Stimulated activated CD4-positive, alpha-beta T cell treated with anti-CD3 and anti-CD28 coated beads, Interleukin-4, amount 100 ng/mL, for 1 hour (primary cell): Measurements from ENCODE around the gene THSD7A.

Source experiments
- DNase-seq: peaks from one replicate; pipeline ENCODE4 v3.0.0-alpha.2; 2020

THSD7A gene

GRCh38 chr7:11369696-11370095 is 462.3 kb downstream of the THSD7A start:
- no peak for DNase-seq

DNA sequence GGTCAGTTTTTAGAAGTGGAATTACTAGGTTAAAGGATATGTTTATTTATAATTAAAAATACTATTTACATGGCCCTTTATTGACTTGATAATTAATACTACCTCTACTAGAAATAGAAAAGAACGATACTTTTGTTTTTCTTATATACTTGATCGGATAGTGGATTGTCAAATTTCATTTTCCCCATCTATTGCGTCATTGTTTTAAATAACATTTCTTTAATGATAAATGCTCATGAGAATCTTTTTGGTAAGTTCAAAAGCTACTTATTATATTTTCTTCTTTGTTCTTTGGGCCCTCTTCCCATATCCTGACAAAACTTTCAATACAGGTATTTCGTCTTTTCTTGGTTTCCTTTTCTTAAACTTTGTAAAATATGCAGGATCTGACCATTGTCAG is 465.9 kb downstream of the THSD7A start:
- no peak for DNase-seq

DNA sequence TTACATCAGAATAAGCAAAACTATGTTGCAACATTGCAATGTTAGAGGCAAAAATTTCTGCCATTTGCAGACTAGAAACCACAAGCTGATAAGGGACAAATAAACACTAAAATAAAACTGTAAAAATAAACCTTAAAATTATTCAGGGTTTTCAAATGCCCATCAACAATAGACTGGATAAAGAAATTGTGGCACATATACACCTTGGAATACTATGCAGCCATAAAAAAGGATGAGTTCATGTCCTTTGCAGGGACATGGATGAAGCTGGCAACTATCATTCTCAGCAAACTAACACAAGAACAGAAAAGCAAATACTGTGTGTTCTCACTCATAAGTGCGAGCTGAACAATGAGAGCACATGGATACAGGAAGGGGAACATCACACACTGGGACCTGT is 473.4 kb downstream of the THSD7A start:
- DNase-seq = no peak

DNA sequence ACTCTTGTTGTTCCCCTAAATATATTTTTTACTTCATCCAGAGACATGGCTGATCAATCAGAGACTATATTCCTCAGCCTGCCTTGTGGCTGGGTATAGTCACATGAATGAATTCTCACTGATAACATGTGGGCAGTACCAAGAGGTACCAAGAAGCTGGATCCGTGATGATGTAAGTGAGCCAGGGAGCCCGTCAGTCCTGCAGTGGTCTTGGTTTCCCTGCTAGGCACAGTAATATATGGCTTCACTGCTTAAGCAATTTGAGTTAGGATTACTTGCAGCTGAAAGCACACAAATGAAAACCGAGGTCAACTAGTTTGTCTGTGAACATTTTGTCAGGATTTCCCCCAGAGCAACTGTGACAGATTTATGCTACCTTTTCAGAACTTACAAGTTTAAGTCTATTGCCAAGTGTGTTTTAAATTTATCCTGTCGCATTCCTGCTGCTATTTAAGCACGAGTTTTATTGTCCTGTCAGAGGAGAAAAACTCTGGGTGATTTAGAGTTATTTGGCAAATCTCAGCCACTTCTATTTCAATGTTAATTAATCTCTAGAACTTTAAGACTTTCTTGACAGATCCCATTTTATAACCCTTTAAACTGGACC is 476.5 kb downstream of the THSD7A start:
- DNase-seq = no peak

GRCh38 chr7:11346302-11346701 is 485.7 kb downstream of the THSD7A start:
- no peak for DNase-seq

DNA sequence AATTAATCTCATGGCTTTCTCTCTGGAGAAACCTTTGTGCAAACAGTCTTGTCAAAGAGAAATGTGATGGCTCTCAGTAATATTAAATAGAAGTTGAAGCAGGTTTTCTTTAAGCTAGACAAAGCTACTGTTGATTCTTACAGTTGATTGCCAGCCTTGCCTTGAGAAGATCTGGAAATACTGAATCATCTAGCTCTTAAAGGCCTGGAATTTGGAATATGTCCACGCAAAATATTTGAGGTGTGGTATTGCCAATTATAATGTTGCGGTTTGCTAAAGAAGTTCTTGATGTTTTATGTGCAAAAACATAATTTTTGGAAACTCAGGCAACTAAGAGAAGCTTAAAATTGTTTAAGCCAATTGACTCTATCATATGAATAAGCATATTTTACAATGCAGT is 486.4 kb downstream of the THSD7A start:
- no peak for DNase-seq

GRCh38 chr7:11343818-11344413 is 488.1 kb downstream of the THSD7A start:
- no peak for DNase-seq

- no peak for DNase-seq
These were observed 488.9 kb downstream of the THSD7A start for GRCh38 chr7:11343136-11343535.

- DNase-seq = no peak
These were observed 490.6 kb downstream of the THSD7A start for GRCh38 chr7:11341285-11341944.

GRCh38 chr7:11336432-11336831 is 495.6 kb downstream of the THSD7A start:
- DNase-seq = no peak

GRCh38 chr7:11335947-11336346 is 496.1 kb downstream of the THSD7A start:
- no peak for DNase-seq

DNA sequence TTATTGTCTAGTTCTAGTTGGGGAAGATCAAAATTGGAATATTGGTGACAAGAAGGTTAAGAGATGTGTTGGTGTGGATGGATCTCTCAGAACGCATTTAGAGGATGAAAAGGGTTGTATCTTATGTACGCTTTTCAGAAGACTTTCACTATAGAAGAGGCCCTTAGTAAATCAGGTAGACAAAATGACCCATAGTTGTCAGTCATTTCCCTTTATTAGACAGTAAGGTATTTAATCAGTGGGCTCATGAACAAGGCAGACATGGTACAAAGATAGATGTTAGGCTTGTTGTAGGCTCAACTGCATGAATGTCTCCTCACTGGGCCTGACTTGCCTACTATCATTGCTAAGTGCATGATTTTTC is 499.2 kb downstream of the THSD7A start:
- DNase-seq = no peak

DNA sequence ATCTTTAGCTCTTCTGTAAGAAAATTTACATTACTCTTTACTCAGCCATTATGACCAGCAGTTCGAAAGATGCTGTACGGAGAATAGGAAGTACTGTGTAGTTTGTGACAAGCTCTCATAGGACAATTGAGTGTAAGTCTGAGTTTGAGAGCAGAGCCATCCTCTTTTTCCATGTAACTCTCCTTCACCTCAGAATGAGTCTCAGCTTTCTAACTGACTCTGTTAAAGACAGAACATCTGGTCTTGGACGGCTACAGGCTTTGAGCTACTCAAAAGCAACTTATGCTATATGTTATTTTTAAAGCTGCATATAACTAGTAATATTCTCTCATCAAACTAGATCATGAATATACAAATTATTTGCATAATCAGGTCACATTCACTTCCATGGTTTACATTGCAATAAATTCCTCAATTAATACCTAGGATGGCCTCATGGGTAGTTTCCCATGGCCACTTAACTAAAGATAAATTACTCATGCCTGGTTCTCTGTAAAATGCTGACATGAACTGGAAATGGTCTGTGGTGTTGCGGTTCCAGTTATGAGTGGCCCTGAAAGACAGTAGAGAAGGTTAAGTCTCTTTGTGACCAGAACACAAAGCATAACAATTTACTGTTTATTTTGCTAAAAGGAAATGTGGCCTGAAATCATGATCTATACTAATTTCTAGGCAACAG is 499.7 kb downstream of the THSD7A start:
- no peak for DNase-seq

GRCh38 chr7:11331128-11332102 is 500.6 kb downstream of the THSD7A start:
- DNase-seq = no peak

DNA sequence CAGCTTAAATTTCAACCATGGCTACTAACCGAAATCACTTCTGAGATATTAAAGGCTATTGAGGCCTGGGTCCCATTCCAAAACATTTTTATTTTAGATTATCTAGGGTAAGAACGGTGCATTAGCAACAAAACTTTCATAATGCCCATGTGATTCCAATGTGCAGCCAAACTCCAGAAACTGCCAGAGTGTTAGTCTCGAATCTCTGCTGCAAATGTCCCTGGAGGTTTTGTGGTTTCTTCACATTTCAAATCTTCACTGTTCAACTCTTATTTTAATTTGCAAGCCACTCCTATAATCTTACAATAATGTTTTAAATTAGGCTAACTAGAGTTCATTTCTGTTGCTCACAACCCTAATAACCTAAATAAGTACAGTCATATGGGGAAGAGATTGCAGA is 501.3 kb downstream of the THSD7A start:
- no peak for DNase-seq

DNA sequence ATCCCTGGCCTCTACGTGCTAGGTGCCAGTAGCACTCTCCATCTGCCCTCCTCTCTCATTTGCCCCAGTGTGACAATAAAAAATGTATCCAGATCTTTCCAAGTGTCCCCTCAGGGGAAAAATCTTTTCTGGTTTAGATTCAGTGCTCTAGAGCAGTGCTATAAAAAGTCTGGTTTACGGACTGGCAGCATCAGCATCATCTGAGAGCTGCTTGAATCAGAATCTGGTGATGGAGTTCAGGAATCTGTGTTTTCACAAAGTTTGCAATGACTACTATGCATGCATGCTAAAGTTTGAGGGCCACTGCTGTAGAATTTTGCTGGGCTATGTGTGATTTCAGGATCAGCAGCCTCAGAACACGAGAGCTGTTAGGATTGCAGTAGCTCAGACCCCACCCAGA is 501.8 kb downstream of the THSD7A start:
- no peak for DNase-seq

DNA sequence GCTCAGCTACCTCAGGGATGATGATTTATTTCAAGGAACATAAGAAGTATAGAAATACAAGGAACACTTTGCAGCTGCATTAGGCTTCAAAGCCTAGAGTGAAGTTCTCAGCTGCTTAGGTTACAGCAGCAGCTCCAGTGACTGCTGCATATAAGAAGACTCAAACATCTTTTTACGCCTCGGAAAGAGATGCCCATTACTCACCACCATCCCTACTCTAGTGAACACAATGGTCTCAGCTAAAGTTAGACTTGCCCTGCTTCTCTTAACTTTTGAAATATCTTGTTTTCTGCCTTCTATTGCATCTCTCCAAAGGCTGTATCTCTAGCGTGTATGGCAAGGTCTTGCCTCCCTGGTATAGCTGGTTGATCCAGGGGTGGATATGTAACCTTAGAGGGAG is 502.4 kb downstream of the THSD7A start:
- no peak for DNase-seq

DNA sequence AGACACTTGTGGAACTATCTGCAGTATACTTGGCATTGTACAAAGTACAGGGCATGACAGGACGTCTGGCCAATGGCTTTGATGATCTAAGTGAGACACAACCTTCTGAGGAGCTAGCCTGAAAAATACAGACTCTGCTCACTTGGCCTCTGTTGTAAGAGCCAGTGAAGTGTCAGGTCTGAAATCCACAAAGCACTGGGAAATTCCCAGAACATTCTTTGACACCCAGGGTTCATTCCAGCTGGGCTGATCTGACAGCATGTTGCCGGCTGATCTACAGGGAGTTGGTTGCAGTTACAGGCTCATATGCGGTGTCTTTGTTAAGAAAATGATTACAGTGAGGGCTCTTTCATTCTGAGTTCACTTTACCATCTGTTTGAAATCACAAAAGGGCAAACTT is 503.7 kb downstream of the THSD7A start:
- DNase-seq = no peak

DNA sequence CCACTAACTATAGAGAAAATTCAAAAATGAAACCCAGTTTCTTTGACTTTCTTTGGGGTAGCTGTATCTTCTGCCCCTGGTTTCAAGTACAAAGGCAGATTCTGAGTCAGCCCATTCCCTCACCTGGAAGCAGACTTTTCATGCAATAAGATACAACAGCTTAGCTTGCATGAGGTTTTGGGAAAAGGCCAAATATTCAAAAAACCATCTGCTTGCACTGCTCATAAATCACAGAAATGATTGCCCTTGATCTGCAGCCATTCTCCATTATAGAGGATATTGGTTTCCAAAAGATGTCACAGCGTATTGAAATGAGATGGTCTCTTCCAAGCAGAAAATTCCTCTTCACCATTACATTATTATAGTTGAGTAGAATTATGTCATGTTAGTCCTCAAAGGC is 504.4 kb downstream of the THSD7A start:
- no peak for DNase-seq
